Cardiac muscle cell (in vitro differentiated cells and primary cell): ENCODE results near the gene PIK3C2B. TPM values are rescaled to one million over a fixed set of nuclear protein-coding genes. Genes with fewer than 3 reads are reported as not detected.

ENCODE experiments used
- DNase-seq, 2 donors: peaks; one replicate each; pipeline versions ENCODE4 v3.0.0 to v3.0.0-alpha.2; 2010 to 2017; ENCODE audit warnings: low read depth in 1 of 2, low spot score in 1 of 2
- H3K27ac ChIP-seq: fragments of 200-600 bp; sonication (generic); 2 replicates; pipeline ENCODE4 v1.5.1; 2016
- H3K27me3 ChIP-seq: fragments of 200-600 bp; sonication (generic); 2 replicates; pipeline ENCODE4 v1.6.0; 2016; ENCODE audit warnings: control low read depth
- H3K36me3 ChIP-seq: fragments of 200-600 bp; sonication (generic); 2 replicates; pipeline ENCODE4 v1.5.1; 2016; ENCODE audit warnings: control low read depth
- H3K4me1 ChIP-seq: fragments of 200-600 bp; sonication (generic); 2 replicates; pipeline ENCODE4 v1.8.1; 2017; ENCODE audit warnings: low read depth, mild to moderate bottlenecking, mixed run types
- H3K4me3 ChIP-seq: fragments of 200-600 bp; sonication (generic); 2 replicates; pipeline ENCODE4 v1.5.1; 2016; ENCODE audit warnings: mild to moderate bottlenecking
- H3K9me3 ChIP-seq: fragments of 200-600 bp; sonication (generic); 2 replicates; pipeline ENCODE4 v1.5.1; 2017; ENCODE audit warnings: low read depth, mild to moderate bottlenecking, control low read depth
- polyA plus RNA-seq: library from polyadenylated mRNA; unstranded; fragments of >200 nt; fragmentation: Nextera tagmentation; extraction: Ambion mirVana; gene quantifications from 2 replicates; pipeline ENCODE4 v1.2.1, GENCODE V29; 2016
- total RNA-seq: library from RNA; depleted of rRNA; stranded (reverse); fragments of >200 nt; gene quantifications from 2 replicates; pipeline ENCODE4 v1.2.3, GENCODE V29; 2016
- TF ChIP-seq, protein P1 (sequence below): IDR thresholded peaks from 2 replicates; pipeline ENCODE4 v1.5.1; 2012; ENCODE audit warnings: low read depth, mild to moderate bottlenecking, low read length

The PIK3C2B gene, protein sequence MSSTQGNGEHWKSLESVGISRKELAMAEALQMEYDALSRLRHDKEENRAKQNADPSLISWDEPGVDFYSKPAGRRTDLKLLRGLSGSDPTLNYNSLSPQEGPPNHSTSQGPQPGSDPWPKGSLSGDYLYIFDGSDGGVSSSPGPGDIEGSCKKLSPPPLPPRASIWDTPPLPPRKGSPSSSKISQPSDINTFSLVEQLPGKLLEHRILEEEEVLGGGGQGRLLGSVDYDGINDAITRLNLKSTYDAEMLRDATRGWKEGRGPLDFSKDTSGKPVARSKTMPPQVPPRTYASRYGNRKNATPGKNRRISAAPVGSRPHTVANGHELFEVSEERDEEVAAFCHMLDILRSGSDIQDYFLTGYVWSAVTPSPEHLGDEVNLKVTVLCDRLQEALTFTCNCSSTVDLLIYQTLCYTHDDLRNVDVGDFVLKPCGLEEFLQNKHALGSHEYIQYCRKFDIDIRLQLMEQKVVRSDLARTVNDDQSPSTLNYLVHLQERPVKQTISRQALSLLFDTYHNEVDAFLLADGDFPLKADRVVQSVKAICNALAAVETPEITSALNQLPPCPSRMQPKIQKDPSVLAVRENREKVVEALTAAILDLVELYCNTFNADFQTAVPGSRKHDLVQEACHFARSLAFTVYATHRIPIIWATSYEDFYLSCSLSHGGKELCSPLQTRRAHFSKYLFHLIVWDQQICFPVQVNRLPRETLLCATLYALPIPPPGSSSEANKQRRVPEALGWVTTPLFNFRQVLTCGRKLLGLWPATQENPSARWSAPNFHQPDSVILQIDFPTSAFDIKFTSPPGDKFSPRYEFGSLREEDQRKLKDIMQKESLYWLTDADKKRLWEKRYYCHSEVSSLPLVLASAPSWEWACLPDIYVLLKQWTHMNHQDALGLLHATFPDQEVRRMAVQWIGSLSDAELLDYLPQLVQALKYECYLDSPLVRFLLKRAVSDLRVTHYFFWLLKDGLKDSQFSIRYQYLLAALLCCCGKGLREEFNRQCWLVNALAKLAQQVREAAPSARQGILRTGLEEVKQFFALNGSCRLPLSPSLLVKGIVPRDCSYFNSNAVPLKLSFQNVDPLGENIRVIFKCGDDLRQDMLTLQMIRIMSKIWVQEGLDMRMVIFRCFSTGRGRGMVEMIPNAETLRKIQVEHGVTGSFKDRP (N-terminal part only)
- 23.3 and 36.1 TPM in 2 replicates for total RNA-seq
- polyA plus RNA-seq = 10.4 and 11.2 TPM in 2 replicates

DNA sequence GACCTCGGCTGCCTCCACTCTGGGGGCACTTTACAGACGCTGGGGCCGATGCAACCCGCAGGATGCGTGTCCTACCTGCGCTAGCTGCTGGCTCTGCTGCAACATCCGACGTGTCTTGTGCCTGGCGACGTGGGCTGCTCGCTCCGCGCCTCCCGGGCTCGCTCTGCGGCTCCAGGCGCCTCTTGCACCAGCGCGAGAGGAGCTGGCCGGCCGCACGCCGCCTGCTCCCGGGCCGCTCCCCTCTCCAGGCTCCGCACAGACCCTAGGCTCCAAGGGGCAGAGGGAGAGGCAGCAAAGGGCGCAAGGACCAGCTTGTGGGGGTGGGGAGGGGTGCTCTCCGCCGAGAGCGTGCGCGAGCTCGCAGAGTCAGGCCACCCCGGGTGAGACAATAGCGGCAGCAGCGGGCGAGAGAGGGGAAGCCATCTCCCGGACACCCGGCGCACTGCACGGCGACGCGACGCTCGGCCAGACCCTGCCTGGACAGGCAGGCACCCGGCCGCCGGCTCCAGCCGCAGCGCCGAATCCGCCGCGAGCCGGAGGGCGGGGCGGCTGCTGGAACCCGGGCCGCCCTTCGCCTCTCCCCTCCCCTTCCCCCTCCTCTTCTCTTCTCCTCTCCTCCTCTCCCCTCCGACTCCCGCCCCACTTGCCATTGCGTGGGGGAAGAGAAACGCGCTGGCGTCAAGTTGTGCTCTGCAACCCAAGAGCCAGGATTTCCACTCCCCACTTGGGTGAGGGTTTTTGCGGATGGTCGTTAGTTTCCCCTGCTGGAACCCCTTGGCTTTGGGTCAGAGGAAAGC, at the start of gene PIK3C2B:
PIK3C2B (minus strand) TSS at position 525 of the 797 bp plus-strand sequence. CDS start 25,003 bp downstream, outside the sequence.
- Histone ChIP-seq H3K4me3 (peak within 1 kb of the TSS; percentile 63), H3K36me3 (no peaks in the 10 kb centered on the region), H3K9me3 (no peaks in the 10 kb centered on the region), H3K4me1 (peaks cover 15% of the 10 kb centered on the region), H3K27ac (peak within 1 kb of the TSS; percentile 97), H3K27me3 (no peaks in the 10 kb centered on the region)
- TF ChIP-seq, protein P1, sequence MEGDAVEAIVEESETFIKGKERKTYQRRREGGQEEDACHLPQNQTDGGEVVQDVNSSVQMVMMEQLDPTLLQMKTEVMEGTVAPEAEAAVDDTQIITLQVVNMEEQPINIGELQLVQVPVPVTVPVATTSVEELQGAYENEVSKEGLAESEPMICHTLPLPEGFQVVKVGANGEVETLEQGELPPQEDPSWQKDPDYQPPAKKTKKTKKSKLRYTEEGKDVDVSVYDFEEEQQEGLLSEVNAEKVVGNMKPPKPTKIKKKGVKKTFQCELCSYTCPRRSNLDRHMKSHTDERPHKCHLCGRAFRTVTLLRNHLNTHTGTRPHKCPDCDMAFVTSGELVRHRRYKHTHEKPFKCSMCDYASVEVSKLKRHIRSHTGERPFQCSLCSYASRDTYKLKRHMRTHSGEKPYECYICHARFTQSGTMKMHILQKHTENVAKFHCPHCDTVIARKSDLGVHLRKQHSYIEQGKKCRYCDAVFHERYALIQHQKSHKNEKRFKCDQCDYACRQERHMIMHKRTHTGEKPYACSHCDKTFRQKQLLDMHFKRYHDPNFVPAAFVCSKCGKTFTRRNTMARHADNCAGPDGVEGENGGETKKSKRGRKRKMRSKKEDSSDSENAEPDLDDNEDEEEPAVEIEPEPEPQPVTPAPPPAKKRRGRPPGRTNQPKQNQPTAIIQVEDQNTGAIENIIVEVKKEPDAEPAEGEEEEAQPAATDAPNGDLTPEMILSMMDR = peak; percentile 39
- DNase-seq = peak; percentile 86 to 94

DNA sequence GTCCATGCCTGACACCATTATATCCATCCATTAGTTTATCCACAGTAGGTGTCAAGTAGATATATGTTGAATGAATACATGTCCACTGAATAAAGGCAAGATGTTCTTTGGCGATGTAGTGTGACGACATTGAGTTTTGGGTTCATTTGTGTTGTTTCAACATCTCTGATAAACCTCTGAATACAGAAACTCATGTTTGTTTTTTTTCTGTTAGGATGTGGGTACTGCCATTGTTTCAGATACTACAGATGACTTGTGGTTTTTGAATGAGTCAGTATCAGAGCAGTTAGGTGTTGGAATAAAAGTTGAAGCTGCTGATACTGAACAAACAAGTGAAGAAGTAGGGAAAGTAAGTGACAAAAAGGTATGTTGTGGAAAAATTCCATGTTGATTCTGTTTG, 49.7 kb upstream of the PIK3C2B start:
- H3K27ac ChIP-seq = no peak overlapping the region
- H3K36me3 ChIP-seq = peaks cover 87% of the 10 kb centered on the region
- DNase-seq = peak in 1 of 2 donors; percentile 70
- H3K9me3 ChIP-seq = no peaks in the 10 kb centered on the region
- TF ChIP-seq, protein P1 = no peak
- H3K4me3 ChIP-seq = no peak overlapping the region
- H3K27me3 ChIP-seq = no peaks in the 10 kb centered on the region
- H3K4me1 ChIP-seq = no peaks in the 10 kb centered on the region

DNA sequence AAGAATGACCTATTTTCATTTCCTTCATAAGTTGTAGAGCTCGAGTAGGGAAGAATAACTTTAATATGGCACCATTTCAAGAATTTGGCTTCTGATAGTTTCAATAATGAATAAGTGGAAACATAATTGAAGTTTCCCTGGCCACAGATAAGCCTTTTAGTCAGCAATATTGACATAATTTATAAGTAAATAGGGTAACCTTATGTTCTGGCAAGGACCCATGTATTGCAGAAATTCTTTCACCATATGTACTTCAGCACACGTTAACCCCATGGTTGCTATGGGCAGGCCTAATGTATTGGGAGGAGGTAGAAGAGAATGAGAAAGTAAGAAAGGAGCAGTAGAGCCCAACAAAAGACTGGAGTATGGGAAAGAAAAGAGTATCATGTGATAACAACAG, 47.0 kb upstream of the PIK3C2B start:
- no peak for DNase-seq
- no peaks in the 10 kb centered on the region for H3K9me3 ChIP-seq
- no peak overlapping the region for H3K4me3 ChIP-seq
- TF ChIP-seq, protein P1 = no peak
- H3K36me3 ChIP-seq = peaks cover 85% of the 10 kb centered on the region
- no peaks in the 10 kb centered on the region for H3K27me3 ChIP-seq
- H3K4me1 ChIP-seq = no peaks in the 10 kb centered on the region
- no peak overlapping the region for H3K27ac ChIP-seq

DNA sequence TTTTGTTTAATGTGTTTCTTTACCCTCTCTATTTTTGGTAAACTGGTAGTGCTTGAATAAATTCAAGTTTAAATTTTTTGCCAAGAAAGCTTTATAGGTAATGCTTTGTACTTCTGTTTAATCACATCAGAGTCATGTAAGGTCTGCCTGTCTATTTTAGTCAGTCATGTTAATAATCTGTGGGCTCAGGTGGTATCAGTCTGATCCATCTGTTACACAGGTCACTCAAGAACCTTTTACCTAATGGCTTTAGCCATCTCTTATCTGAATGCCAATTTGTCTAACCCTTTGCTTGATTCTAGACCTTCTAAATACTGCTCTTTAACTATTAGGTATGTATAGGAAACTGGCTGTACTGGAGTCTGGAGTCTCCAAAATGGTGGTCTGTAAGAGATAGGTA, 38.2 kb upstream of the PIK3C2B start:
- H3K27ac ChIP-seq = no peak overlapping the region
- H3K36me3 ChIP-seq = peaks cover 66% of the 10 kb centered on the region
- TF ChIP-seq, protein P1 = no peak
- H3K4me1 ChIP-seq = no peaks in the 10 kb centered on the region
- no peak for DNase-seq
- H3K27me3 ChIP-seq = no peaks in the 10 kb centered on the region
- H3K9me3 ChIP-seq = no peaks in the 10 kb centered on the region
- H3K4me3 ChIP-seq = no peak overlapping the region
